H9 (cell line): Measurements from ENCODE around the gene SLC49A4. TPM values are rescaled to one million over a fixed set of nuclear protein-coding genes. Genes with fewer than 3 reads are reported as not detected.

Source experiments
- DNase-seq: peaks from one replicate; pipeline ENCODE4 v3.0.0-alpha.2; 2017
- H2AFZ ChIP-seq: one replicate; pipeline ENCODE4 v1.6.1; 2013; ENCODE audit warnings: mild to moderate bottlenecking, low read length, control low read depth, moderate library complexity
- H2AK5ac ChIP-seq: 2 replicates; pipeline ENCODE4 v1.6.1; 2013; ENCODE audit warnings: low read length, control low read depth, mixed read lengths; ENCODE audit not compliant: insufficient read length
- H2BK120ac ChIP-seq: one replicate; pipeline ENCODE4 v1.6.1; 2013; ENCODE audit warnings: low read depth, mild to moderate bottlenecking, low read length, control low read depth, inconsistent platforms; ENCODE audit not compliant: poor library complexity, severe bottlenecking
- H2BK12ac ChIP-seq: 2 replicates; pipeline ENCODE4 v1.6.1; 2013; ENCODE audit warnings: low read length, control low read depth, mixed read lengths, low read depth; ENCODE audit not compliant: insufficient read length
- H2BK15ac ChIP-seq: 2 replicates; pipeline ENCODE4 v1.6.1; 2013; ENCODE audit warnings: low read depth, low read length, control low read depth
- H2BK20ac ChIP-seq: one replicate; pipeline ENCODE4 v1.6.1; 2013; ENCODE audit warnings: low read depth, mild to moderate bottlenecking, low read length, control low read depth, inconsistent platforms; ENCODE audit not compliant: poor library complexity, severe bottlenecking
- H2BK5ac ChIP-seq: 2 replicates; pipeline ENCODE4 v1.6.1; 2013; ENCODE audit warnings: low read length, control low read depth, mixed read lengths; ENCODE audit not compliant: insufficient read length
- H3K14ac ChIP-seq: 2 replicates; pipeline ENCODE4 v1.6.1; 2013; ENCODE audit warnings: low read length, control low read depth; ENCODE audit not compliant: insufficient read depth
- H3K18ac ChIP-seq: 2 replicates; pipeline ENCODE4 v1.6.1; 2013; ENCODE audit warnings: low read depth, mild to moderate bottlenecking, mixed read lengths, low read length, control low read depth; ENCODE audit not compliant: insufficient read length
- H3K23ac ChIP-seq: 2 replicates; pipeline ENCODE4 v1.6.1; 2013; ENCODE audit warnings: low read length, control low read depth, mixed read lengths, low read depth; ENCODE audit not compliant: insufficient read length
- H3K23me2 ChIP-seq: 2 replicates; pipeline ENCODE4 v1.6.1; 2013; ENCODE audit warnings: low read depth, mild to moderate bottlenecking, mixed read lengths, low read length, control low read depth; ENCODE audit not compliant: insufficient read length, poor library complexity, severe bottlenecking
- H3K27ac ChIP-seq: 2 replicates; pipeline ENCODE4 v1.5.1; 2013; ENCODE audit warnings: low read length, control low read depth, mixed read lengths, low read depth; ENCODE audit not compliant: insufficient read length
- H3K27me3 ChIP-seq: 2 replicates; pipeline ENCODE4 v1.6.1; 2013; ENCODE audit warnings: low read length, control low read depth, inconsistent platforms; ENCODE audit not compliant: insufficient read depth
- H3K4ac ChIP-seq: 2 replicates; pipeline ENCODE4 v1.6.1; 2013; ENCODE audit warnings: low read depth, mild to moderate bottlenecking, control low read depth, inconsistent platforms, low read length, moderate library complexity
- H3K4me1 ChIP-seq: 2 replicates; pipeline ENCODE4 v1.6.1; 2013; ENCODE audit warnings: low read length, control low read depth, inconsistent platforms; ENCODE audit not compliant: insufficient read depth
- H3K4me2 ChIP-seq: 2 replicates; pipeline ENCODE4 v1.6.1; 2013; ENCODE audit warnings: low read length, control low read depth, mixed read lengths; ENCODE audit not compliant: insufficient read length, insufficient read depth
- H3K56ac ChIP-seq: 2 replicates; pipeline ENCODE4 v1.6.1; 2013; ENCODE audit warnings: low read depth, mild to moderate bottlenecking, mixed read lengths, low read length, control low read depth; ENCODE audit not compliant: insufficient read length
- H3K79me1 ChIP-seq: 2 replicates; pipeline ENCODE4 v1.6.1; 2013; ENCODE audit warnings: low read depth, mild to moderate bottlenecking, moderate library complexity, low read length, control low read depth, inconsistent platforms; ENCODE audit not compliant: insufficient read depth, poor library complexity, severe bottlenecking
- H3K79me2 ChIP-seq: 2 replicates; pipeline ENCODE4 v1.6.1; 2013; ENCODE audit warnings: low read length, control low read depth, inconsistent platforms; ENCODE audit not compliant: insufficient read depth
- H3K9ac ChIP-seq: 2 replicates; pipeline ENCODE4 v1.6.1; 2013; ENCODE audit warnings: low read length, control low read depth, mixed read lengths; ENCODE audit not compliant: insufficient read length; ENCODE audit errors: extremely low read depth
- H3K9me3 ChIP-seq: one replicate; pipeline ENCODE4 v1.6.1; 2013; ENCODE audit warnings: low read depth, low read length, inconsistent platforms; ENCODE audit not compliant: control insufficient read depth
- H3T11ph ChIP-seq: one replicate; pipeline ENCODE4 v1.6.1; 2013; ENCODE audit warnings: mild to moderate bottlenecking, low read length, control low read depth, inconsistent platforms
- H4K20me1 ChIP-seq: one replicate; pipeline ENCODE4 v1.6.1; 2013; ENCODE audit not compliant: control insufficient read depth, insufficient read length, insufficient read depth
- H4K5ac ChIP-seq: 2 replicates; pipeline ENCODE4 v1.6.1; 2013; ENCODE audit warnings: low read depth, mild to moderate bottlenecking, mixed read lengths, low read length, control low read depth; ENCODE audit not compliant: insufficient read length
- H4K8ac ChIP-seq: replicated peaks from 2 replicates; pipeline ENCODE4 v1.6.1; 2013; ENCODE audit warnings: low read length, control low read depth, mixed read lengths, low read depth; ENCODE audit not compliant: insufficient read length
- H4K91ac ChIP-seq: 2 replicates; pipeline ENCODE4 v1.6.1; 2013; ENCODE audit warnings: low read depth, mild to moderate bottlenecking, moderate library complexity, mixed read lengths, low read length, control low read depth; ENCODE audit not compliant: insufficient read length
- H3K27ac Mint-ChIP-seq, 3 experiments: 2 replicates in 2 of 3; 3 replicates in 1 of 3; pipeline ENCODE4 v1.8.0; 2020 to 2021; ENCODE audit warnings: mixed read lengths in 3 of 3, mild to moderate bottlenecking in 1 of 3, moderate library complexity in 1 of 3
- H3K27me3 Mint-ChIP-seq: 2 replicates; pipeline ENCODE4 v1.8.0; 2021; ENCODE audit warnings: low read depth, mild to moderate bottlenecking, moderate library complexity, mixed read lengths
- H3K36me3 Mint-ChIP-seq, 3 experiments: 2 replicates in 2 of 3; 3 replicates in 1 of 3; pipeline ENCODE4 v1.8.0; 2020 to 2021; ENCODE audit warnings: low read depth in 3 of 3, mixed read lengths in 3 of 3; ENCODE audit not compliant: insufficient read depth in 1 of 3
- H3K4me1 Mint-ChIP-seq, 2 experiments: 2 replicates each; pipeline ENCODE4 v1.8.0; 2020; ENCODE audit warnings: mixed read lengths in 2 of 2
- H3K4me3 Mint-ChIP-seq, 2 experiments: 2 replicates in 1 of 2; 3 replicates in 1 of 2; pipeline ENCODE4 v1.8.0; 2020 to 2021; ENCODE audit warnings: mild to moderate bottlenecking in 2 of 2, mixed read lengths in 2 of 2, moderate library complexity in 1 of 2
- H3K9me3 Mint-ChIP-seq, 2 experiments: 2 replicates in 1 of 2; 3 replicates in 1 of 2; pipeline ENCODE4 v1.8.0; 2020; ENCODE audit warnings: mild to moderate bottlenecking in 2 of 2, mixed read lengths in 2 of 2, moderate library complexity in 1 of 2
- CTCF ChIP-seq: fragments of 200-600 bp; sonication (generic); conservative IDR thresholded peaks from 3 replicates; pipeline ENCODE4 v1.8.0; 2021; ENCODE audit warnings: antibody characterized with exemption, mild to moderate bottlenecking
- total RNA-seq: library from RNA; stranded (reverse); gene quantifications from 2 replicates; pipeline ENCODE4 v1.2.1, GENCODE V29; 2021

The SLC49A4 gene
- total RNA-seq, 1 experiment from 2014 or later = 10.7 TPM

GRCh38 chr3:122868322-122868721 is 73.5 kb downstream of the SLC49A4 start:
- no peaks in the 10 kb centered on the region for H3K9me3 ChIP-seq
- Mint-ChIP-seq H3K4me1 (peaks cover 8 to 11% of the 10 kb centered on the region in 2 experiments), H3K27ac (no peak overlapping the region), H3K27me3 (no peaks in the 10 kb centered on the region; the same call in 1 of the 2 replicates), H3K4me3 (no peak overlapping the region), H3K9me3 (no peaks in the 10 kb centered on the region), H3K36me3 (no peaks in the 10 kb centered on the region)
- no peak overlapping the region for H4K5ac ChIP-seq
- no peak overlapping the region for H3K9ac ChIP-seq
- H4K20me1 ChIP-seq = no peaks in the 10 kb centered on the region
- no peaks in the 10 kb centered on the region for H3K27me3 ChIP-seq
- H3T11ph ChIP-seq = no peak overlapping the region
- no peak overlapping the region for H2AFZ ChIP-seq
- no peak overlapping the region for H2BK12ac ChIP-seq
- no peak overlapping the region for H3K18ac ChIP-seq
- no peak overlapping the region for H3K56ac ChIP-seq
- no peak overlapping the region for H2BK20ac ChIP-seq
- no peak overlapping the region for H3K27ac ChIP-seq
- no peak overlapping the region for H4K8ac ChIP-seq
- no peak overlapping the region for H3K4ac ChIP-seq
- H3K79me2 ChIP-seq = no peaks in the 10 kb centered on the region
- H3K23ac ChIP-seq = no peak overlapping the region
- no peak overlapping the region for H3K4me2 ChIP-seq
- H2BK5ac ChIP-seq = no peak overlapping the region
- no peak overlapping the region for H3K14ac ChIP-seq
- TF ChIP-seq CTCF = no peak
- H4K91ac ChIP-seq = no peak overlapping the region
- H3K79me1 ChIP-seq = no peaks in the 10 kb centered on the region
- H3K23me2 ChIP-seq = no peaks in the 10 kb centered on the region
- no peaks in the 10 kb centered on the region for H3K4me1 ChIP-seq
- no peak overlapping the region for H2BK15ac ChIP-seq
- no peak overlapping the region for H2BK120ac ChIP-seq
- no peak overlapping the region for H2AK5ac ChIP-seq
- no peak for DNase-seq
